ENCODE data around the gene LAMB1.

LAMB1 gene

DNA sequence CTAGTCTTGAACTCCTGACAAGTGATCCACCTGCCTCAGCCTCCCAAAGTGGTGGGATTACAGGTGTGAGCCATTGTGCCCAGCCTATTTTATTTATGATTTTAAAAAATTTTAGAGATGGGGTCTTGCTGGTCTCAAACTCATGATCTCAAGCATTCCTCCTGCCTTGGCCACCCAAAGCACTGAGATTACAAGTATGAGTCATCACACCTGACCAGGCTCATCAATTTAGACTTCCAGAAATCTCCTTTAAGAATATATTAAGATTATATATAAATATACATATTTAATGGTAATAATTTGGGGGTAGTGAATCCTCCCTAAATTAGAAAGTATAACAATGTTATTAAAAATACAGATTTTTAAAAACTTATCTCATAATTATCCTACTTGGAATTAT is 29.1 kb downstream of the LAMB1 start:
- DNase-seq (ENCODE audit: low read depth) = no peak
- TF ChIP-seq, protein P1, sequence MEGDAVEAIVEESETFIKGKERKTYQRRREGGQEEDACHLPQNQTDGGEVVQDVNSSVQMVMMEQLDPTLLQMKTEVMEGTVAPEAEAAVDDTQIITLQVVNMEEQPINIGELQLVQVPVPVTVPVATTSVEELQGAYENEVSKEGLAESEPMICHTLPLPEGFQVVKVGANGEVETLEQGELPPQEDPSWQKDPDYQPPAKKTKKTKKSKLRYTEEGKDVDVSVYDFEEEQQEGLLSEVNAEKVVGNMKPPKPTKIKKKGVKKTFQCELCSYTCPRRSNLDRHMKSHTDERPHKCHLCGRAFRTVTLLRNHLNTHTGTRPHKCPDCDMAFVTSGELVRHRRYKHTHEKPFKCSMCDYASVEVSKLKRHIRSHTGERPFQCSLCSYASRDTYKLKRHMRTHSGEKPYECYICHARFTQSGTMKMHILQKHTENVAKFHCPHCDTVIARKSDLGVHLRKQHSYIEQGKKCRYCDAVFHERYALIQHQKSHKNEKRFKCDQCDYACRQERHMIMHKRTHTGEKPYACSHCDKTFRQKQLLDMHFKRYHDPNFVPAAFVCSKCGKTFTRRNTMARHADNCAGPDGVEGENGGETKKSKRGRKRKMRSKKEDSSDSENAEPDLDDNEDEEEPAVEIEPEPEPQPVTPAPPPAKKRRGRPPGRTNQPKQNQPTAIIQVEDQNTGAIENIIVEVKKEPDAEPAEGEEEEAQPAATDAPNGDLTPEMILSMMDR (IDR thresholded peaks at IDR 0.05; ENCODE audit: insufficient read depth, low read depth, low read length, missing control alignments) = no peak
- H3K4me3 ChIP-seq (ENCODE audit: low read depth, low read length) = no peak overlapping the region

- H3K4me3 ChIP-seq (ENCODE audit: low read depth, low read length) = no peak overlapping the region
- no peak for DNase-seq (ENCODE audit: low read depth)
These were observed 30.0 kb downstream of the LAMB1 start for GRCh38 chr7:107972941-107973376.

GRCh38 chr7:107972075-107972482 is 30.9 kb downstream of the LAMB1 start:
- TF ChIP-seq, protein P1 (IDR thresholded peaks at IDR 0.05; ENCODE audit: insufficient read depth, low read depth, low read length, missing control alignments) = no peak
- DNase-seq (ENCODE audit: low read depth) = no peak
- no peak overlapping the region for H3K4me3 ChIP-seq (ENCODE audit: low read depth, low read length)

More at GRCh38 chr7:107972941-107973376, 30.0 kb downstream of the LAMB1 start:
- TF ChIP-seq, protein P1 (IDR thresholded peaks at IDR 0.05; ENCODE audit: insufficient read depth, low read depth, low read length, missing control alignments) = no peak

- no peak for DNase-seq (ENCODE audit: low read depth)
- H3K4me3 ChIP-seq (ENCODE audit: low read depth, low read length) = no peak overlapping the region
- TF ChIP-seq, protein P1 (IDR thresholded peaks at IDR 0.05; ENCODE audit: insufficient read depth, low read depth, low read length, missing control alignments) = no peak
These were observed 31.3 kb downstream of the LAMB1 start for GRCh38 chr7:107971613-107972012.

- no peak for DNase-seq (ENCODE audit: low read depth)
- H3K4me3 ChIP-seq (ENCODE audit: low read depth, low read length) = no peak overlapping the region
- TF ChIP-seq, protein P1 (IDR thresholded peaks at IDR 0.05; ENCODE audit: insufficient read depth, low read depth, low read length, missing control alignments) = no peak
These were observed 31.9 kb downstream of the LAMB1 start for GRCh38 chr7:107971100-107971499.

GRCh38 chr7:107969856-107970255 is 33.1 kb downstream of the LAMB1 start:
- DNase-seq (ENCODE audit: low read depth) = no peak
- TF ChIP-seq, protein P1 (IDR thresholded peaks at IDR 0.05; ENCODE audit: insufficient read depth, low read depth, low read length, missing control alignments) = no peak
- H3K4me3 ChIP-seq (ENCODE audit: low read depth, low read length) = no peak overlapping the region

DNA sequence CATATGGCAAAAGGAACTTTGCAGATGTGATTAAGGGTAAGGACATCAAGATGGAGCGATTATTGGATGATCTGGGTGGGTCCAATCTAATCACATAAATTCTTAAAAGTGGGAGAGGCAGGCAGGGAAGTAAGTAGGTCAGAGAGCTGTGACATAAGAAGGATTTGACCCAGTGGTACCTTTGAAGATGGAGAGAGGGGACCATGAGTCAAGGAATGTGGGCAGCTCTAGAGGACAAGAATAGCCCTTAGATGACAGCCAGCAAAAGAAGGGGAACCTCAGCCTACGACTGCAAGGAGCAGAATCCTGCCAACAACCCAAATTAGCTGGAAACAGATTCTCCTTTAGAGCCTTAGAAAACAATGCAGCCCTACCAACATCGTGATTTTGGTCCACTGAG is 34.5 kb downstream of the LAMB1 start:
- H3K4me3 ChIP-seq (ENCODE audit: low read depth, low read length) = no peak overlapping the region
- no peak for DNase-seq (ENCODE audit: low read depth)
- TF ChIP-seq, protein P1 (IDR thresholded peaks at IDR 0.05; ENCODE audit: insufficient read depth, low read depth, low read length, missing control alignments) = no peak

Measured in GM12865 (cell line).